Mesothelial cell of epicardium (in vitro differentiated cells): ENCODE measurements around the gene AGXT. TPM values are rescaled to one million over a fixed set of nuclear protein-coding genes. Genes with fewer than 3 reads are reported as not detected.

Experiments
- DNase-seq, 2 experiments: peaks; one replicate each; pipeline ENCODE4 v3.0.0; 2021; ENCODE audit warnings: low spot score in 2 of 2; ENCODE audit not compliant: unreplicated experiment in 2 of 2
- H3K27ac Mint-ChIP-seq: 2 replicates; pipeline ENCODE4 v1.8.0; 2021; ENCODE audit warnings: mixed read lengths
- H3K27me3 Mint-ChIP-seq: 2 replicates; pipeline ENCODE4 v1.8.0; 2021; ENCODE audit warnings: low read depth, mixed read lengths
- H3K36me3 Mint-ChIP-seq: 2 replicates; pipeline ENCODE4 v1.8.0; 2021; ENCODE audit warnings: mixed read lengths
- H3K4me1 Mint-ChIP-seq: 2 replicates; pipeline ENCODE4 v1.8.0; 2021; ENCODE audit warnings: mixed read lengths
- H3K4me3 Mint-ChIP-seq: 2 replicates; pipeline ENCODE4 v1.8.0; 2021; ENCODE audit warnings: mild to moderate bottlenecking, moderate library complexity, mixed read lengths
- H3K9me3 Mint-ChIP-seq: 2 replicates; pipeline ENCODE4 v1.8.0; 2021; ENCODE audit warnings: mixed read lengths
- CTCF ChIP-seq: fragments of 200-600 bp; sonication (generic); IDR thresholded peaks from one replicate; pipeline ENCODE4 v1.5.0; 2021; ENCODE audit warnings: antibody characterized with exemption; ENCODE audit not compliant: unreplicated experiment
- total RNA-seq: library from RNA; stranded (reverse); gene quantifications from 3 replicates; pipeline ENCODE4 v1.2.1, GENCODE V29; 2021

The AGXT gene
- total RNA-seq, 1 donor from 2014 or later = not detected

GRCh38 chr2:240852671-240853314 lies 15.8 kb upstream of the AGXT start:
- H3K27ac Mint-ChIP-seq = no peak overlapping the region
- TF ChIP-seq CTCF = no peak

GRCh38 chr2:240855670-240856069 lies 13.0 kb upstream of the AGXT start:
- Mint-ChIP-seq H3K9me3 (peaks cover 9% of the 10 kb centered on the region), H3K4me3 (no peak overlapping the region), H3K36me3 (no peaks in the 10 kb centered on the region), H3K27ac (no peak overlapping the region), H3K27me3 (peaks cover 3% of the 10 kb centered on the region), H3K4me1 (no peaks in the 10 kb centered on the region)
- no peak for TF ChIP-seq CTCF
- DNase-seq = no peak

More at GRCh38 chr2:240852671-240853314, 15.8 kb upstream of the AGXT start:
- no peak for DNase-seq
- Mint-ChIP-seq H3K4me1 (no peaks in the 10 kb centered on the region), H3K27me3 (peaks cover under 1% of the 10 kb centered on the region), H3K9me3 (peaks cover 9% of the 10 kb centered on the region), H3K4me3 (no peak overlapping the region), H3K36me3 (no peaks in the 10 kb centered on the region)

- Mint-ChIP-seq H3K4me1 (peaks cover under 1% of the 10 kb centered on the region), H3K36me3 (no peaks in the 10 kb centered on the region), H3K27me3 (peaks cover 3% of the 10 kb centered on the region), H3K9me3 (peaks cover 9% of the 10 kb centered on the region), H3K4me3 (no peak overlapping the region), H3K27ac (no peak overlapping the region)
- no peak for DNase-seq
- peak; percentile 32 for TF ChIP-seq CTCF
Measured at GRCh38 chr2:240856151-240856980, 12.3 kb upstream of the AGXT start.

- peaks cover 9% of the 10 kb centered on the region for H3K9me3 Mint-ChIP-seq
- no peak for TF ChIP-seq CTCF
- no peaks in the 10 kb centered on the region for H3K36me3 Mint-ChIP-seq
- DNase-seq = no peak
- H3K4me1 Mint-ChIP-seq = peaks cover 2% of the 10 kb centered on the region
- peaks cover 3% of the 10 kb centered on the region for H3K27me3 Mint-ChIP-seq
- no peak overlapping the region for H3K4me3 Mint-ChIP-seq
- H3K27ac Mint-ChIP-seq = no peak overlapping the region
Measured at GRCh38 chr2:240857039-240858008, 11.3 kb upstream of the AGXT start.

- no peak overlapping the region for H3K27ac Mint-ChIP-seq
- DNase-seq = no peak
Measured at GRCh38 chr2:240858321-240858720, 10.3 kb upstream of the AGXT start.

More at GRCh38 chr2:240858321-240858720, 10.3 kb upstream of the AGXT start:
- Mint-ChIP-seq H3K27me3 (peaks cover 5% of the 10 kb centered on the region), H3K4me1 (peaks cover 2% of the 10 kb centered on the region), H3K9me3 (peaks cover 9% of the 10 kb centered on the region), H3K36me3 (no peaks in the 10 kb centered on the region), H3K4me3 (no peak overlapping the region)
- no peak for TF ChIP-seq CTCF
